ENCODE measurements around the gene STK10. TPM values are rescaled to one million over a fixed set of nuclear protein-coding genes. Genes with fewer than 3 reads are reported as not detected.

Gene STK10
- total RNA-seq, 3 donors from 2014 or later = 22.7 to 36.3 (median 29.9) TPM

DNA sequence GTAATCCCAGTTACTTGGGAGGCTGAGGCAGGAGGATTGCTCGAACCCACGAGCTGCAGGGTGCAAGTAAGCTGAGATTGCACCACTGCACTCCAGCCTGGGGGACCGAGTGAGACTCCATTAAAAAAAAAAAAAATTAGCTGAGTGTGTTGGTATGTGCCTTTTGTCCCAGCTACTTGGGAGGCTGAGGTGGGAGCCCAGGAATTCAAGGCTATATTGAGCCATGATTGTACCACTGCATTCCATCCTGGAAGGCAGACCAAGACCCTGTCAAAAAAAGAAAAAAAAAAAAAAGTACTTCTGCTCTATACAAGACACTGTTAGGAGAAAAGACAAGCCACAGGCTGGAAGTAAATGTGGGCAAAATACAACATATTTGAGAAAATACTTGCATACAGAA is 113.1 kb downstream of the STK10 start:
- DNase-seq (no peak), ATAC-seq (no peak)
- intact Hi-C loops (cut with DNase I, micrococcal nuclease) = no loop called here
- peaks cover 10% of the 10 kb centered on the region for H3K4me1 ChIP-seq (ENCODE audit: low read depth)
- H3K4me3 ChIP-seq = no peak overlapping the region
- H3K9me3 ChIP-seq = no peaks in the 10 kb centered on the region
- TF ChIP-seq, protein P1, sequence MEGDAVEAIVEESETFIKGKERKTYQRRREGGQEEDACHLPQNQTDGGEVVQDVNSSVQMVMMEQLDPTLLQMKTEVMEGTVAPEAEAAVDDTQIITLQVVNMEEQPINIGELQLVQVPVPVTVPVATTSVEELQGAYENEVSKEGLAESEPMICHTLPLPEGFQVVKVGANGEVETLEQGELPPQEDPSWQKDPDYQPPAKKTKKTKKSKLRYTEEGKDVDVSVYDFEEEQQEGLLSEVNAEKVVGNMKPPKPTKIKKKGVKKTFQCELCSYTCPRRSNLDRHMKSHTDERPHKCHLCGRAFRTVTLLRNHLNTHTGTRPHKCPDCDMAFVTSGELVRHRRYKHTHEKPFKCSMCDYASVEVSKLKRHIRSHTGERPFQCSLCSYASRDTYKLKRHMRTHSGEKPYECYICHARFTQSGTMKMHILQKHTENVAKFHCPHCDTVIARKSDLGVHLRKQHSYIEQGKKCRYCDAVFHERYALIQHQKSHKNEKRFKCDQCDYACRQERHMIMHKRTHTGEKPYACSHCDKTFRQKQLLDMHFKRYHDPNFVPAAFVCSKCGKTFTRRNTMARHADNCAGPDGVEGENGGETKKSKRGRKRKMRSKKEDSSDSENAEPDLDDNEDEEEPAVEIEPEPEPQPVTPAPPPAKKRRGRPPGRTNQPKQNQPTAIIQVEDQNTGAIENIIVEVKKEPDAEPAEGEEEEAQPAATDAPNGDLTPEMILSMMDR (IDR thresholded peaks at IDR 0.05) = no peak
- no peaks in the 10 kb centered on the region for H3K36me3 ChIP-seq (ENCODE audit: low read depth)

DNA sequence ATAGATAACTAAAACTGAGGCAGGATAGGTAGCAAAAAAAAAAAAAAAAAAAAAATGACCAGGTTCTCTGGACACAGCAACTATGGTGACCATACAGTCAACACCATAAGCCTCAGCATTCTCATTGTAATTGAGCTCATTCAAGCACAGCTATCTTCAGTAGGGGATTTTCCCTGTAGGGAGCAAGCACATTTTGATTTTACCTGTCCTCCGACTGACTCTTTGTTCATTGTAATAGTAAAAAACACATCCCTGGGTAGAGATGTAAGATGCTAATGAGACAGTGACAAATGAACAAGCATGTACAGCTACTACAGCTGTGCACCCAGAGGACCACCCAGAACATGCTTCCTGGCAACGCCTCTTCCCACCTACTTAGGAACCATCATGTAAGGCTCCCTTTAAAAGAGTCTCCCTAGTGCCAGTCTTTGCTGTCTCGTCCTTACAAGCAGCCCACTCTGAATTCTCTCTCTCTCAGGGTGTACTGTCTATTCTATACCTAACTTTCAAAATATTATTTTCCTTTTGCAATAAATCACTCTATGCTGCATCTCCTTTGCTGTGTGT is 116.6 kb downstream of the STK10 start:
- TF ChIP-seq, protein P1 (IDR thresholded peaks at IDR 0.05) = no peak
- intact Hi-C loops (cut with DNase I, micrococcal nuclease) = no loop called here
- H3K4me3 ChIP-seq = no peak overlapping the region
- no peaks in the 10 kb centered on the region for H3K36me3 ChIP-seq (ENCODE audit: low read depth)
- ATAC-seq (no peak), DNase-seq (no peak)
- no peaks in the 10 kb centered on the region for H3K4me1 ChIP-seq (ENCODE audit: low read depth)
- H3K9me3 ChIP-seq = no peaks in the 10 kb centered on the region

- ATAC-seq (no peak), DNase-seq (no peak)
- Histone ChIP-seq H3K4me1 (ENCODE audit: low read depth) (no peaks in the 10 kb centered on the region), H3K36me3 (ENCODE audit: low read depth) (no peaks in the 10 kb centered on the region), H3K4me3 (no peak overlapping the region), H3K9me3 (no peaks in the 10 kb centered on the region)
- intact Hi-C loops (cut with DNase I, micrococcal nuclease) = no loop called here
- TF ChIP-seq, protein P1 (IDR thresholded peaks at IDR 0.05) = no peak
Measured at GRCh38 chr5:172065431-172066065, 122.5 kb downstream of the STK10 start.

DNA sequence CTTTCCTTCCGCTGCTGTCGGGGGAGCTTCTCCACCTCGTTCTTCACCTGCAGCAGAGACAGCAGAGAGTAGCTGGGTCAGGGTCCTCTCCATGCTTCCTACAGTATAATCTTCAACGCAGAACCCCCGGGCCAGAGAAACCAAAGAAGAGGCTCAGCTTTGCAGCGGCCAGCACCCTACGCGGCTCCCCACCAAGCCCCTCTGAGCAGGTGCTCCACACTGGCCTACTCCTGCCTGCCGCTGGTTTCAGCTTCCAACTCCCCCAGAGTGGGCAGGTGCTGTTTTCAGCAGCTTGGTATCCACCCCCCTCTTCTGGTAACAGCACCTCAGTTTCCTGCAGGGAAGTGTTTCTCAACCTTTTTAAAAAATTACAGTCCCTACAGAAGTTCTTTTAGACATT is 123.3 kb downstream of the STK10 start:
- H3K9me3 ChIP-seq = no peaks in the 10 kb centered on the region
- TF ChIP-seq, protein P1 (IDR thresholded peaks at IDR 0.05) = no peak
- ATAC-seq (no peak), DNase-seq (no peak)
- intact Hi-C loops (cut with DNase I, micrococcal nuclease) = no loop called here
- H3K36me3 ChIP-seq (ENCODE audit: low read depth) = no peaks in the 10 kb centered on the region
- no peaks in the 10 kb centered on the region for H3K4me1 ChIP-seq (ENCODE audit: low read depth)
- no peak overlapping the region for H3K4me3 ChIP-seq

- no peaks in the 10 kb centered on the region for H3K4me1 ChIP-seq (ENCODE audit: low read depth)
- no peaks in the 10 kb centered on the region for H3K36me3 ChIP-seq (ENCODE audit: low read depth)
- no peak for ATAC-seq
- TF ChIP-seq, protein P1 (IDR thresholded peaks at IDR 0.05) = no peak
- H3K9me3 ChIP-seq = no peaks in the 10 kb centered on the region
- no peak for DNase-seq
- H3K4me3 ChIP-seq = no peak overlapping the region
- intact Hi-C loops (cut with DNase I, micrococcal nuclease) = no loop called here
Measured at GRCh38 chr5:172064358-172064757, 123.7 kb downstream of the STK10 start.

Data from mucosa of descending colon (tissue), 3 donors.